NCI-H2196 (cell line): Measurements from ENCODE around the gene NDOR1.
A peak's percentile ranks its signal among the peaks of the same experiment; 100 is the strongest.

Experiments
- DNase-seq: peaks from one replicate; lab custom pipeline; 2025; ENCODE audit not compliant: unreplicated experiment; lab: John Stamatoyannopoulos, UW

NDOR1 gene

DNA sequence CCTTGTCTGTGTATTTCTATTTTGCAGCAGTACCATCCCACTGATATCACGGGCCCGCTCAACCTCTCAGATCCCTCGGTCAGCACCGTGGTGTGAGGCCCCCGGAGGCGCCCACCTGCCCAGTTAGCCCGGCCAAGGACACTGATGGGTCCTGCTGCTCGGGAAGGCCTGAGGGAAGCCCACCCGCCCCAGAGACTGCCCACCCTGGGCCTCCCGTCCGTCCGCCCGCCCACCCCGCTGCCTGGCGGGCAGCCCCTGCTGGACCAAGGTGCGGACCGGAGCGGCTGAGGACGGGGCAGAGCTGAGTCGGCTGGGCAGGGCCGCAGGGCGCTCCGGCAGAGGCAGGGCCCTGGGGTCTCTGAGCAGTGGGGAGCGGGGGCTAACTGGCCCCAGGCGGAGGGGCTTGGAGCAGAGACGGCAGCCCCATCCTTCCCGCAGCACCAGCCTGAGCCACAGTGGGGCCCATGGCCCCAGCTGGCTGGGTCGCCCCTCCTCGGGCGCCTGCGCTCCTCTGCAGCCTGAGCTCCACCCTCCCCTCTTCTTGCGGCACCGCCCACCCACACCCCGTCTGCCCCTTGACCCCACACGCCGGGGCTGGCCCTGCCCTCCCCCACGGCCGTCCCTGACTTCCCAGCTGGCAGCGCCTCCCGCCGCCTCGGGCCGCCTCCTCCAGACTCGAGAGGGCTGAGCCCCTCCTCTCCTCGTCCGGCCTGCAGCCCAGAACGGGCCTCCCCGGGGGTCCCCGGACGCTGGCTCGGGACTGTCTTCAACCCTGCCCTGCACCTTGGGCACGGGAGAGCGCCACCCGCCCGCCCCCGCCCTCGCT is 37.5 kb upstream of the NDOR1 start:
- peak; percentile 49 for DNase-seq

- peak; percentile 35 for DNase-seq
Observed at GRCh38 chr9:137168573-137168903, 37.0 kb upstream of the NDOR1 start.

GRCh38 chr9:137168904-137169856 is 36.3 kb upstream of the NDOR1 start:
- DNase-seq, result peak; percentile 95

- no peak for DNase-seq
Observed at GRCh38 chr9:137169896-137170358, 35.6 kb upstream of the NDOR1 start, which contains the start of gene LRRC26. LRRC26 (minus strand) TSS chr9:137170051; CDS start chr9:137169943, 108 bp downstream.

GRCh38 chr9:137170486-137171148 is 34.9 kb upstream of the NDOR1 start:
- no peak for DNase-seq

DNA sequence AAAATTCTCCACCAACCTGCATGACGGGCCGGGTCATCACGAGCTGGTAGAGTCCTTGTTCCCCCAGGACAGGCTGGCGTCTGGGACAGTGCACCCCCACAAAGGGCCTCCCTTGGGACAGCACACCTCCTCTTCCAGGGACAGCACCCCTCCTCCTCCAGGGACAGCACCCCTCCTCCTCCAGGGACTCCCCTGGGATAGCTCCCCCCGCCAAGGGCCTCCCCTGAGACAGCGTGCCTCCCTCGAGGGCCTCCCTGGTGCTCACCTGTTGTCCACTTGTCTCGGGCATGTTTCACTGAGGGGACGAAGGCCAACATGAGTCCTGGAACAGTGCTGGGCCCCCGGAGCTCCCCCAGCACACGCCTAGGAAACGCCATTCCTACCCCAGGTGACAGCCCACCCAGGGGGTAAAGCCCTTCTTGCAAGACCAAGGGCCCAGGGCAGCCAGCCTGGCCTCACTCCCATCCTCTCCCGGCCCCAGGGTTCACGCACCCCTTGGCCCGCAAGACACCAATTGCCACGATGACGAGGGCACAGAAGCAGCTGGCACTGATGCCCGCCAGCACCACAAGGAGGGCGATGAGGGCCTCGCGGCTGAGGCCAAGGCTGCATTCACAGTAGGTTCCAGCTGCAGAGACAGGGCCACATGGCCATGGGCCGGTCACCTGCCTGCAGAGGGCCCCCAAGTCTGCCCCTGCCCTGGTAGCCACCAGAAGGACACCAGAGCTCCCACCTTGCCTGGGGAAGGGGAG is 34.2 kb upstream of the NDOR1 start:
- DNase-seq, result no peak

DNA sequence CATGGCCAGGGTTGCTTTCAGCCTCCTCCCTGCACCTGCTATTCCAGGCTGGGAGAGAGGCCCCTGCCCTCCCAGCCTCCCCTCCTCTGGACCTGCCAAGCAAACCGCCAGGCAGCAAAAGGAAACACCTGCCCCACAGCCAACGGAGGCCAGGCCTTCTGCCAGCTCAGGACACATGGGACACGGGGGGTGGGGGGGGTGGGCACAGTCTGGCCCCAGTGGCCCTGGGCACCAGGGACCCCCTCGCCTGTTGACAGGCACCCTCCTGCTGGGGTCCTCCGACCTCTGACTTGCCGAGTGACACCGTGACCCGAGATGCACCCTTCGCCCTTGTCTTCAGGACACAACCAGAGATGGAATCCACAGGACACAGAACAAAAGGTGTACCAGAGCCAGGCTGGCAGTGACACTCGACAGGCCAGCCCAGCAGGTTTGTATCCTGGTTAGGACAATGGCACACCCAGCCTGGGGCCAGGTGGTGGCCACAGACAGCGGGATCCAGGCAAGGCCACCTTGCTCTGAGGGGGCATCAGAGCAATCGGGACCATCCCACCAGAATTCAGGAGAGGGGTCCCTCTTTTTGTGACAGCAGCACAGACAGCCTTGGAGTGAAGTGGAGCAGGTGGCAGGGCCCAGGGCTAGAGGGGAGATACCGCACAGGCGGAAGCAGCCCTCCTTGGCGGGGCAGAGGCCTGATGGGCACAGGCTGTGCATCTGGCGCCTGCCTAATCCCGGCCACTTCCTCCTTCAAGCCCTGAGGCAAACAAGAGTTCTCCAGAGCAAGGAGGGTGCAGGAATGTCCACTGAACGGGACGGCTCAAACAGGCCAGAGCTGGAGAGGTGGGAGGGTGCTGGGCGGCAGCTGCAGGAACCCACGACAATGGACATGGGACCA is 32.4 kb upstream of the NDOR1 start:
- peak; percentile 67 for DNase-seq

GRCh38 chr9:137173796-137174664 is 31.5 kb upstream of the NDOR1 start:
- no peak for DNase-seq

DNA sequence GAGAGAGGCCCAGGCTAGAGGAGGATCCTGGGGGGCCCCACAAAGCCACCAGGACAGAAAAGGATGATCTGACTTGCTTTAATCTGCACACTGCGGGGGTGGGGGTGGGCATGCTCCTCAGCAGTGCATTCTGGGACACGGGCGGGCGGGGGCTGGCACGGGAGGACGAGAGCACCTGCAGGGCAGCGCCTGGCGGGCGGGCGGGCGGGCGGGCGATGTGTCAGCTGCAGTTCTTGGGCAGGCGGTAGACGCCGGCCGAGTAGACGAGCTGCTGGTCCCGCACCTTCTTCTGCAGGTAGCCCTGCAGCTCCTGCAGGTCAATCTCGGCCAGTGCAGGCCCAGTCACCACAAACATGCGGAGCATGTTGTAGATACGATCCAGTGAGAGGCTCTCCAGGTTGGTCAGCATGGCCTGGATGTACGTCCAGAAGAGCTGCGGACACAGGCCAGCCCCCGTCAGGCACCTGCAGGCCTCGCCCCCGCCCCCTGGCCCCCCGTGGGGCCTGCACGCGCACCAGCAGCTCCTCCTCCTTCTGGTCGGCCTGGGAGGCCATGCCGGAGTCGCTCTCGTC is 30.7 kb upstream of the NDOR1 start:
- no peak for DNase-seq

DNA sequence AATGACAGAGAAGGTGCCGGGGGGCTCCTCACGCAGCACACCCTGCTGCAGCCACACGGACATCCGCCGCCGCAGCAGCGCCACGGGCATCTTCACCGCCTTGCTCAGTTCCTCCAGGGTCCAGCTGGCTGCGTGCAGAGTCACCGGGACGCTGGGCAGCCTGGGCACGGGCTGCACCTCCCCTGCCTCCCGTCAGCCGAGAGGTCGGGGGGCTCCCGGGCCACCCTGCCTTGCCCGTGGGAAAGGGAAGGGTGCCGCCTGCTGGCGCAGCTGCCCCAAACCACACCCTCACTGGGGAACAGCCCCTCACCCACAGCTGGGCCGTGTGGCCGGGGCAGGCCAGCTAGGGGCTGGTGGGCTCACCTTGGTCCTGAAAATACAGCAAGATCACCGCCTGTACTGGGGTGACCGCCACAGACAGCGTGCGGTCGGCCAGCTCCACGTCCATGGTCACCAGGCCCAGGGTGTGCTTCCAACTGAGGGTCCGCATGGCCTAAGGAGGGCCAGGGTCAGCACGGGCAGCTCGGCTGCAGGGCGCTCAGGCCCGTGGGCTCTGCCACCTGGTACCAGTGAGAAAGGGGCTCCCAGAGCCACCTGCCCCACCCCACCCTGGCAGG is 30.0 kb upstream of the NDOR1 start:
- no peak for DNase-seq

GRCh38 chr9:137176302-137177182 is 29.0 kb upstream of the NDOR1 start:
- DNase-seq, result peak; percentile 62

DNA sequence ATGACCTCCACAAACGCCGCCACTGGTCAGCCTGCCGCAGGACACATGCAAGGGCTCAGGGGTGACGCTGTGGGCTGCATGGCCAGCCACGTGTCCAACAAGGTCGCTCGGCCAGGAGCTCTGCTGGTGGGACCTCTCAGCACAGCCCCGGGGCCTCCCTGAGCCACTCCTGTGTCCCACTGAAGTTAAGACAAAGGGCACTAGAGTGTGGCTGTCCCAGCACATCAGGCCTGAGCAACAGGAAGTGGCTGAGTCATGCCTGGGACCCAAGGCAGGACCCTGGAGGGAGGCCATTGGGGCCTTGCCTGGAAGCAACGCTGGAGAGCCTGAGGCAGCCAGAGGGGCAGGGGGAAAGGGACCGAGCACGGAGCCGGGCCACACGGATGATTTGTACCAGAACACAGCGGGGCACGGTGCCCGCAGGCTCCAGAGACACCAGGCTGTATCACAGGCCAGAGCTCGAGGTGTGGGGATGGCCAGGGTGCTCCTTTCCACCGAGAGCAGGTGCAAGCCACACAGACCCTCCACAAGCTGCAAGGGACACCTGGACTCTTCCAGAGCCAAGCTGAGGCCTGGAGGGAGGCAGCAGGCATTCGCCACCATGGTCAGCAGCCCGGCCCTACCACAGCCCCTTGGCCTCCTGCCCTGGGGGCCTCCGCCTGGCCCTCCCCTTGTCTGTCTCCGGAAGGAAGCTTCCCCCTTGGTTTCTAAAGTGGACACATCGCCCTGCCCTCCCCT is 27.1 kb upstream of the NDOR1 start:
- DNase-seq, result no peak

GRCh38 chr9:137178939-137179630 is 26.4 kb upstream of the NDOR1 start:
- DNase-seq, result no peak

GRCh38 chr9:137179761-137180160 is 25.7 kb upstream of the NDOR1 start:
- DNase-seq, result no peak

GRCh38 chr9:137180491-137180890 is 25.0 kb upstream of the NDOR1 start:
- no peak for DNase-seq

DNA sequence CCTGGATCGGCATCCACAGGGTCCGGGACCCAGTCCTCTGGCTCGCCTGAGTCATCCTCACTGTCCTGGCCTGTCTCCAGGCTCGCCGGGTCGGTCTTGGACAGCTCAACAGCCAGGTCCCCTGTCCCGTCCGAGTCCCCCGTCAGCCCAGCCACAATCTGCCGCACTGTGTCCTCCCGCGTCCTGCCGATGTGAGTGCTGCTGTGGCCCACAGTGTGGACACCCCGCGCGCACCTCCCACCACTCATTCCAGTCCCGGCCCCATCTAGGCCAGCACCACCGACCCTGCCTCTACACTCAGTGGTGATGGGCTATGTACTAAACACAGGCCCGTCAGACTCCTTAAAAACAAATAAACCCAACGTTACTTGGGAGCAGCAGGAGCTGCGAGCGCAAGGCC is 23.8 kb upstream of the NDOR1 start:
- no peak for DNase-seq
